IMR-90 (cell line): Measurements from ENCODE around the gene DIABLO. TPM values are rescaled to one million over a fixed set of nuclear protein-coding genes. Genes with fewer than 3 reads are reported as not detected.

ENCODE experiments used
- ATAC-seq: fragments of 200-7000 bp; cut with Tn5 transposase; 2 replicates; pipeline ENCODE4 v1.9.1; 2020; ENCODE audit warnings: low read depth, mild to moderate bottlenecking, moderate library complexity
- BruUV-seq: library from RNA; stranded (reverse); fragments of 400-500 nt; replicated peaks from 2 replicates; lab custom pipeline; 2021; lab: Mats Ljungman, UMichigan
- CTCF ChIA-PET: fragments of 300-600 bp; formaldehyde crosslinking; extraction: SDS; loops from one replicate; lab custom pipeline; 2021; ENCODE audit warnings: antibody characterized with exemption; lab: Yijun Ruan, JAX
- POLR2A ChIA-PET: fragments of 300-600 bp; sonication (Branson Sonifier 250); formaldehyde crosslinking; loops from one replicate; lab custom pipeline; 2022; ENCODE audit warnings: antibody characterized with exemption; ENCODE audit not compliant: unreplicated experiment; lab: Charles Lee
- DNase-seq: peaks from one replicate; pipeline ENCODE4 v3.0.0; 2013
- H2AFZ ChIP-seq: replicated peaks from 2 replicates; pipeline ENCODE3; 2013; ENCODE audit warnings: low read length, mild to moderate bottlenecking; ENCODE audit not compliant: poor library complexity
- H2AK5ac ChIP-seq: 2 replicates; pipeline ENCODE4 v1.6.1; 2013; ENCODE audit warnings: low read depth, low read length, inconsistent platforms
- H2AK9ac ChIP-seq: replicated peaks from 2 replicates; pipeline ENCODE3; 2013; ENCODE audit warnings: mild to moderate bottlenecking, low read depth, low read length, moderate library complexity; ENCODE audit not compliant: poor library complexity
- H2BK120ac ChIP-seq: 2 replicates; pipeline ENCODE4 v1.6.1; 2013; ENCODE audit warnings: low read depth, low read length, inconsistent platforms
- H2BK15ac ChIP-seq: 3 replicates; pipeline ENCODE4 v1.6.1; 2013; ENCODE audit warnings: low read depth, low read length, inconsistent platforms
- H2BK20ac ChIP-seq: 2 replicates; pipeline ENCODE4 v1.6.1; 2013; ENCODE audit warnings: low read depth, mild to moderate bottlenecking, inconsistent platforms, low read length, moderate library complexity
- H2BK5ac ChIP-seq: 2 replicates; pipeline ENCODE4 v1.6.1; 2013; ENCODE audit warnings: mild to moderate bottlenecking, low read depth, low read length, inconsistent platforms; ENCODE audit not compliant: poor library complexity, severe bottlenecking
- H3K14ac ChIP-seq: replicated peaks from 2 replicates; pipeline ENCODE4 v1.6.1; 2013; ENCODE audit warnings: low read depth, low read length, inconsistent platforms
- H3K18ac ChIP-seq: 2 replicates; pipeline ENCODE4 v1.6.1; 2013; ENCODE audit warnings: low read depth, low read length, control low read depth
- H3K23ac ChIP-seq: 2 replicates; pipeline ENCODE4 v1.6.1; 2013; ENCODE audit warnings: low read depth, low read length, inconsistent platforms
- H3K27ac ChIP-seq: 2 replicates; pipeline ENCODE4 v1.5.1; 2013; ENCODE audit warnings: mild to moderate bottlenecking, control low read depth, low read length; ENCODE audit not compliant: insufficient read depth
- H3K27me3 ChIP-seq: 2 replicates; pipeline ENCODE4 v1.6.1; 2013; ENCODE audit warnings: low read length; ENCODE audit not compliant: control insufficient read depth, insufficient read depth
- H3K36me3 ChIP-seq: 2 replicates; pipeline ENCODE4 v1.6.1; 2013; ENCODE audit warnings: low read length, mixed read lengths; ENCODE audit not compliant: control insufficient read depth, insufficient read depth
- H3K4ac ChIP-seq: 2 replicates; pipeline ENCODE4 v1.6.1; 2013; ENCODE audit warnings: low read depth, low read length, inconsistent platforms
- H3K4me1 ChIP-seq: 2 replicates; pipeline ENCODE4 v1.6.1; 2013; ENCODE audit warnings: low read length, mixed read lengths; ENCODE audit not compliant: control insufficient read depth, insufficient read depth
- H3K4me2 ChIP-seq: 2 replicates; pipeline ENCODE4 v1.6.1; 2013; ENCODE audit warnings: low read depth, mild to moderate bottlenecking, control low read depth, low read length, moderate library complexity
- H3K4me3 ChIP-seq: 2 replicates; pipeline ENCODE4 v1.5.1; 2013; ENCODE audit warnings: low read depth, mild to moderate bottlenecking, control low read depth, low read length, moderate library complexity; ENCODE audit not compliant: insufficient read depth
- H3K56ac ChIP-seq: 2 replicates; pipeline ENCODE4 v1.6.1; 2013; ENCODE audit warnings: low read length, inconsistent platforms; ENCODE audit not compliant: insufficient read depth; ENCODE audit errors: extremely low read depth
- H3K79me1 ChIP-seq, 2 experiments: 2 replicates each; pipeline ENCODE4 v1.6.1; 2013; ENCODE audit warnings: low read length in 2 of 2, inconsistent platforms in 1 of 2, low read depth in 1 of 2
- H3K9ac ChIP-seq: 2 replicates; pipeline ENCODE4 v1.6.1; 2013; ENCODE audit warnings: low read depth, low read length, control low read depth
- H3K9me1 ChIP-seq: 2 replicates; pipeline ENCODE4 v1.6.1; 2013; ENCODE audit warnings: low read length, inconsistent platforms; ENCODE audit not compliant: insufficient read depth
- H3K9me3 ChIP-seq: 2 replicates; pipeline ENCODE4 v1.6.1; 2013; ENCODE audit warnings: low read length; ENCODE audit not compliant: control insufficient read depth, insufficient read depth
- H4K20me1 ChIP-seq: 2 replicates; pipeline ENCODE4 v1.6.1; 2013; ENCODE audit warnings: low read length, inconsistent platforms; ENCODE audit not compliant: insufficient read depth
- H4K5ac ChIP-seq: 2 replicates; pipeline ENCODE4 v1.6.1; 2013; ENCODE audit warnings: mild to moderate bottlenecking, low read depth, low read length, control low read depth
- H4K8ac ChIP-seq, 2 experiments: 2 replicates each; pipeline ENCODE4 v1.6.1; 2013; ENCODE audit warnings: low read depth in 2 of 2, low read length in 2 of 2, control low read depth in 1 of 2, inconsistent platforms in 1 of 2
- H4K91ac ChIP-seq: 2 replicates; pipeline ENCODE4 v1.6.1; 2013; ENCODE audit warnings: low read depth, low read length, inconsistent platforms; ENCODE audit not compliant: insufficient read depth
- BHLHE40 ChIP-seq: fragments of 150-350 bp; IDR thresholded peaks from 2 replicates; pipeline ENCODE4 v1.6.1; 2016; ENCODE audit warnings: mild to moderate bottlenecking, low read depth, low read length
- CEBPB ChIP-seq: IDR thresholded peaks from 2 replicates; pipeline ENCODE4 v1.6.1; 2012; ENCODE audit warnings: low read depth, low read length, improper control_type of control experiment
- CHD1 ChIP-seq: IDR thresholded peaks from 2 replicates; pipeline ENCODE4 v1.6.1; 2012; ENCODE audit warnings: low read depth, low read length, improper control_type of control experiment
- FOS ChIP-seq: fragments of 150-350 bp; IDR thresholded peaks from 2 replicates; pipeline ENCODE4 v1.6.1; 2016; ENCODE audit warnings: low read depth, low read length
- MAFK ChIP-seq: IDR thresholded peaks from 2 replicates; pipeline ENCODE4 v1.6.1; 2012; ENCODE audit warnings: low read depth, low read length, improper control_type of control experiment
- MAZ ChIP-seq: IDR thresholded peaks from 2 replicates; pipeline ENCODE4 v1.6.1; 2012; ENCODE audit warnings: low read depth, mild to moderate bottlenecking, low read length, improper control_type of control experiment, moderate library complexity, borderline replicate concordance
- MXI1 ChIP-seq: IDR thresholded peaks from 2 replicates; pipeline ENCODE4 v1.6.1; 2012; ENCODE audit warnings: low read depth, mild to moderate bottlenecking, low read length, moderate library complexity, borderline replicate concordance
- NFE2L2 ChIP-seq: fragments of 150-350 bp; IDR thresholded peaks from 2 replicates; pipeline ENCODE4 v1.6.1; 2016; ENCODE audit warnings: low read depth, mild to moderate bottlenecking, low read length
- POLR2A ChIP-seq: IDR thresholded peaks from 2 replicates; pipeline ENCODE4 v1.6.1; 2012; ENCODE audit warnings: mild to moderate bottlenecking, low read depth, low read length
- RAD21 ChIP-seq: IDR thresholded peaks from 2 replicates; pipeline ENCODE4 v1.6.1; 2012; ENCODE audit warnings: low read length, improper control_type of control experiment
- RCOR1 ChIP-seq: IDR thresholded peaks from 2 replicates; pipeline ENCODE4 v1.6.1; 2012; ENCODE audit warnings: mild to moderate bottlenecking, low read length, improper control_type of control experiment; ENCODE audit not compliant: insufficient replicate concordance
- RFX5 ChIP-seq: IDR thresholded peaks from 2 replicates; pipeline ENCODE4 v1.8.0; 2012; ENCODE audit warnings: low read depth, mild to moderate bottlenecking, low read length, moderate library complexity
- WGBS, 2 experiments: methylation state at CpG; one replicate each; pipeline versions ENCODE4 v1.1.5 to v1.1.7; 2013; ENCODE audit warnings: missing lambda C conversion rate in 2 of 2; ENCODE audit not compliant: insufficient read length in 1 of 2; ENCODE audit errors: extremely low coverage in 2 of 2; 5-methylcytosine and 5-hydroxymethylcytosine counted together
- dilution Hi-C: fragments of 300-500 bp; cut with HindIII; formaldehyde crosslinking; loops from one replicate; pipeline ENCODE4 v1.14.3; 2018; ENCODE audit warnings: low sequenced_read_pairs; ENCODE audit not compliant: unreplicated experiment
- in situ Hi-C: fragments of 300-500 bp; cut with MboI; formaldehyde crosslinking; loops from 3 replicates; pipeline ENCODE4 v1.14.3; 2019; ENCODE audit warnings: low sequenced_read_pairs, inconsistent platforms, mixed read lengths
- intact Hi-C: fragments of 100-400 bp; cut with micrococcal nuclease; formaldehyde crosslinking; loops from 2 replicates; pipeline ENCODE4 v1.10.0; 2022
- polyA plus RNA-seq, 3 experiments: library from polyadenylated mRNA; depleted of rRNA; stranded (reverse); fragments of >200 nt; gene quantifications; 2 replicates each; pipeline ENCODE4 v1.2.3, GENCODE V29; 2012; ENCODE audit warnings: low replicate concordance in 1 of 3
- total RNA-seq: library from RNA; depleted of rRNA; stranded (reverse); fragments of >200 nt; gene quantifications from 2 replicates; pipeline ENCODE4 v1.2.3, GENCODE V29; 2012
- TF ChIP-seq, protein P1 (sequence below): fragments of 150-350 bp; IDR thresholded peaks from 2 replicates; pipeline ENCODE4 v1.6.1; 2016; ENCODE audit warnings: low read depth, mild to moderate bottlenecking, low read length, moderate library complexity, borderline replicate concordance

Gene DIABLO
- total and polyA plus RNA-seq, 2 of the 4 experiments (the other 2 are of a cell fraction), result 69.7 to 102 TPM

DNA sequence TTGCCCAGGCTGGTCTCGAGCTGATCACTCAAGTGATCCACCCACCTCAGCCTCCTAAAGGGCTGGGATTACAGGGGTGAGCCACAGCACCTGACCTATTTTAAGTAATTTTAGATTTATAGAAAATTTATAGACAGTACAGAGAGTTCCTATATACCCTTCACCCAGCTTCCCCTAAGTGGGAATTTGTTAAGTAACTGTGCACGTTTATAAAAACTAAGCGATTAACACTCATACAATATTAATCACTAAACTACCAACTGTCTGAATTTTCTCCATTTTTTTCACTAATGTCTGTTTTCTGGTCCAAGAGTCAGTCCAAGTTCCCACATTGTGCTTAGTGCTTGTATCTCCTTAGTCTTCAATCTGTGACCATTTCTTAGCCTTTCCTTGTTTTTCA, 57.4 kb downstream of the DIABLO start:
- no peaks in the 10 kb centered on the region for H3K9me1 ChIP-seq
- no peak overlapping the region for H3K4me3 ChIP-seq
- H4K5ac ChIP-seq, result no peak overlapping the region
- H2AK9ac ChIP-seq, result no peak overlapping the region
- H4K8ac ChIP-seq, result no peak overlapping the region
- no peak overlapping the region for H2BK120ac ChIP-seq
- POLR2A ChIA-PET, result no interaction called here
- no peaks in the 10 kb centered on the region for H3K4me1 ChIP-seq
- TF ChIP-seq RFX5 (no peak), MAZ (no peak), CHD1 (no peak), CEBPB (no peak), BHLHE40 (no peak), MXI1 (no peak), FOS (no peak), MAFK (no peak), RCOR1 (no peak), POLR2A (no peak), RAD21 (no peak), NFE2L2 (no peak)
- TF ChIP-seq, protein P1, sequence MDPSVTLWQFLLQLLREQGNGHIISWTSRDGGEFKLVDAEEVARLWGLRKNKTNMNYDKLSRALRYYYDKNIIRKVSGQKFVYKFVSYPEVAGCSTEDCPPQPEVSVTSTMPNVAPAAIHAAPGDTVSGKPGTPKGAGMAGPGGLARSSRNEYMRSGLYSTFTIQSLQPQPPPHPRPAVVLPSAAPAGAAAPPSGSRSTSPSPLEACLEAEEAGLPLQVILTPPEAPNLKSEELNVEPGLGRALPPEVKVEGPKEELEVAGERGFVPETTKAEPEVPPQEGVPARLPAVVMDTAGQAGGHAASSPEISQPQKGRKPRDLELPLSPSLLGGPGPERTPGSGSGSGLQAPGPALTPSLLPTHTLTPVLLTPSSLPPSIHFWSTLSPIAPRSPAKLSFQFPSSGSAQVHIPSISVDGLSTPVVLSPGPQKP, result no peak
- H4K20me1 ChIP-seq, result no peaks in the 10 kb centered on the region
- no peak overlapping the region for H2BK20ac ChIP-seq
- H4K91ac ChIP-seq, result no peak overlapping the region
- no peak overlapping the region for H3K4me2 ChIP-seq
- H3K56ac ChIP-seq, result no peak overlapping the region
- H2AFZ ChIP-seq, result no peak overlapping the region
- H3K36me3 ChIP-seq, result no peaks in the 10 kb centered on the region
- no peak overlapping the region for H3K18ac ChIP-seq
- WGBS, 2 experiments, result 100% methylated on average over 1 of the region's 3 CpGs; no CpG with 5 or more reads in 1 of the 2 experiments
- H3K4ac ChIP-seq, result no peak overlapping the region
- H3K79me1 ChIP-seq, result no peaks in the 10 kb centered on the region
- H3K23ac ChIP-seq, result no peak overlapping the region
- H3K9me3 ChIP-seq, result no peaks in the 10 kb centered on the region
- ATAC-seq (no peak), DNase-seq (no peak)
- H2BK5ac ChIP-seq, result no peak overlapping the region
- no peak overlapping the region for H3K27ac ChIP-seq
- H3K27me3 ChIP-seq, result peaks cover 22% of the 10 kb centered on the region
- H2BK15ac ChIP-seq, result no peak overlapping the region
- H3K14ac ChIP-seq, result no peak overlapping the region
- in situ Hi-C loops (no loop called here), dilution Hi-C loops (no loop called here), intact Hi-C loops (no loop called here)
- H3K9ac ChIP-seq, result no peak overlapping the region
- no peak overlapping the region for H2AK5ac ChIP-seq
- BruUV-seq, result no TSS peak
- CTCF ChIA-PET, result no interaction called here
